H54 (cell line): Measurements from ENCODE around the gene SRD5A3.
"Not testable (repeated sequence)": the region's sequence is repeated elsewhere in the genome, so short reads cannot be mapped to it uniquely, and the experiment has no call there.

Experiments
- DNase-seq: peaks from one replicate; pipeline ENCODE4 v3.0.0; 2011; ENCODE audit warnings: low spot score, mixed read lengths; ENCODE audit not compliant: insufficient read length
- FAIRE-seq: peaks from 3 replicates; lab custom pipeline; 2011; peaks lifted over from hg19 to GRCh38; lab: Jason Lieb, UNC
- POLR2A ChIP-seq: IDR thresholded peaks from 2 replicates; pipeline ENCODE4 v1.6.1; 2011; ENCODE audit warnings: low read depth, mild to moderate bottlenecking, low read length

SRD5A3 gene

DNA sequence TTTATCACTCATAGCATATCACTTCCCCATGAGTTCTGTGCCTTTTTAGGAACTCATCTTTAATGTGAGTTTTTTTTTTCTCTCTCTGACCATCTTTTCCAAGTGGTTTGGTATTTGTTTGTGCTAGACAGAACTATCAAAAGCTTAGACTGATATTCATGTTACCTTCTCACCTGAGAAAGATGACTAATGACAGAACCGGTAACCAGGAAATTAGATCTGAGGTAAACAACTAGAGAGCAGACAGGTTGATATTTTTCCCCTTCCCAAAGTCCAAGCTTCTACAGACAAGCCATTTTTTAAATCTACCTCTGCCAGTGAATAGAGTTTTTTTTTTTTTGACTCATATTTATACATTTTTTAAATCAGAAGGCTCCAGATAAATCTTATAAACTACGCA is 17.0 kb upstream of the SRD5A3 start:
- FAIRE-seq (no peak), DNase-seq (no peak)
- TF ChIP-seq POLR2A, result no peak

- no peak for TF ChIP-seq POLR2A
- DNase-seq (no peak), FAIRE-seq (no peak)
These were observed 15.8 kb upstream of the SRD5A3 start for GRCh38 chr4:55330241-55330640.

DNA sequence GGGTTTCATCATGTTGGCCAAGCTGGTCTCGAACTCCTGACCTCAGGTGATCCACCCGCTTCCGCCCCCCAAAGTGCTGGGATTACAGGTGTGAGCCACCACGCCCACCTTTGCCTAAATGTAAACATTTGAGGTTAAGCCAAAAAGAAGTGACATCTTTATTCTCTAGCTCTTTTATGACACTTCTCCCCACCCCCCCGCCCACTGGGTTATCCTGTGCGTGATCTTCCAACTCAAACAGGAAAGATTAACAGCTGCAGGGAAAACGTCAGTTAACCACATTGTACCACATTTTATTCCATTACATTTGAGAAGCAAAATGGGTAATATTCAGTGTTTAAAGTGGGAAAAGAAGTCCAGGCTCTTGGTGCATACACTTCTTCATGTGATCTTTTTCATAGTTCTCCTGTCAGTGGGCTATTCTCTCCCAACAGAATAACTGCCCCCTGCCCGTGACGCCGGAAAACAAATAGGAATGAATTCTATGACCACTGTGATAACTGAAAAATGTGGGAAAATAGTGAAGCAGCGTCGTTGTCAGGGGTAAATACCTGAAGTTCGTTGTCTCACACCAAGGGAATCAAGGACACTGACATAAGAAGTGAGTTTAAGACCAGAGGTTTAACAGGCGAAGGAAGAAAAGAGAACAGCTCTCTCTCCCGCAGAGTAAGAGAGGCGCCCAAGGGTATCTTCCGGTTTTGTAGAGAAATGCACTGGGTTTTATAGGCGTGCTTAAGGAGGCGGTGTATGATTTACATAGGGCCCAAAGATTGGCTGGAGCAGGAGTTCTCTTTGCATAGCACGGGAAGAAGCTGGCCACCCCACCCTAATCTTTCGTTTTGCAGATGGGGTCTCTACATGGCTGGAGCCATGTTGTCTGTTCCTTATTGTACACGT is 9.7 kb upstream of the SRD5A3 start:
- TF ChIP-seq POLR2A, result no peak
- DNase-seq (no peak), FAIRE-seq (no peak)

DNA sequence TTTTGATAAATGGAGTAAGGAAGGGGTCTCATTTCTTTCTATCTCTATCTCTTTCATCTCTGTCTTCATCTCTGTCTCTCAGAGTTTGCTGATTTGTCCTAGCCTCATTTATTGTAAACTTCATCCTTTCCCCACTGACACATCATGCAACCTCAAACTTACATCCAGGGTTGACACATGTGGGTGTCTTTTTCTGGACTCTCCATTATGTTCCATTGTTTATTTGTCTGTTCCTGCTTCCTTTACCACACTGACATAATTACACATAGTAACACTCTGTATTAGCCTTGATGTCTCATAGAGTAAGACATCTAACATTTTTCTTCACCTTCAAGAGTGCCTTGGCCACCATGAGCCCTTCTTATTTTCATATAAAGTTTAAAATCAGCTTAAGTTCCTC is 8.1 kb upstream of the SRD5A3 start:
- FAIRE-seq (no peak), DNase-seq (no peak)
- no peak for TF ChIP-seq POLR2A

GRCh38 chr4:55338486-55338885 is 7.6 kb upstream of the SRD5A3 start:
- no peak for DNase-seq
- no peak for TF ChIP-seq POLR2A
- no peak for FAIRE-seq

DNA sequence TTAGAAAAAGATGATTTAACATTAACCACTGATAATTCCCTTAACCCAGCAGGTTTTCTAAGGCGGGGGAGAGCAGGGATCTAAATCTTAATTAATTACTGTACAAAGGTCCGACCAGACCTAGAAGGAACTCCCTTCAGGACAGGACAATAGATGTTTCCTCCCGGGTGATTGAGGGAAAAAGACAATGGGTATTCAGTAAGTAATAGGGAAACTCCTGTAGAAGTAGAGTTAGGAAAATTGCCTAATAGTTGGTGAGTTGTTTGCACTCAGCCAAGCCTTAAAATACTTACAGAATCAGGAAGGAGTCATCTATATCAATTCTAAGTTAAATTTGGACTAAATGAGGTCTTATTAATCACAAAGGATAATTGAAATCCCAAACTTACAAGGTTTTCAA is 5.8 kb upstream of the SRD5A3 start:
- TF ChIP-seq POLR2A, result no peak
- FAIRE-seq (no peak), DNase-seq (no peak)

- FAIRE-seq (no peak), DNase-seq (no peak)
- no peak for TF ChIP-seq POLR2A
These were observed 2.2 kb upstream of the SRD5A3 start for GRCh38 chr4:55343887-55344286.

GRCh38 chr4:55345054-55345453 is 988 bp upstream of the SRD5A3 start:
- FAIRE-seq, result no peak
- no peak for DNase-seq
- TF ChIP-seq POLR2A, result no peak

DNA sequence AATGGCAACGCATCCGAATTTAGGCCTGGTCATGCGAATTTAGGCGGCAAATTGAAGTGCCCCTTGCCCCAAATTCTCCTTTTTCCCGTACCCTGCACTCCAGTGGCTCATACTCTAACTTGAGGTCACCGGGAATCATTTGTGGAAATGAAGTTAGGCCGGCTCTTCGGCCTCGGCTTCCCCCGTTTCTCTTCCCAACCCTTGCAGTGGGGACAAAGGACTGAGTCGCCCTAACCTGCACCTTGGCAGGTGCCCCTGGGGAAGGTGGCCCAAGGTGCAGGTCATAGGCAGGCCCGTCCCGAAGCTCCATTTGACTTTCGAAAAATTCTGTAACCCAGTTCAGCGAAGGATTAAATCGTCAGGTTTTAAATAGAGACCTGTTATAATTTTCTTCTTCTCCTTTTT is 811 bp downstream of the SRD5A3 start:
- no peak for DNase-seq
- no peak for FAIRE-seq
- TF ChIP-seq POLR2A, result no peak

DNA sequence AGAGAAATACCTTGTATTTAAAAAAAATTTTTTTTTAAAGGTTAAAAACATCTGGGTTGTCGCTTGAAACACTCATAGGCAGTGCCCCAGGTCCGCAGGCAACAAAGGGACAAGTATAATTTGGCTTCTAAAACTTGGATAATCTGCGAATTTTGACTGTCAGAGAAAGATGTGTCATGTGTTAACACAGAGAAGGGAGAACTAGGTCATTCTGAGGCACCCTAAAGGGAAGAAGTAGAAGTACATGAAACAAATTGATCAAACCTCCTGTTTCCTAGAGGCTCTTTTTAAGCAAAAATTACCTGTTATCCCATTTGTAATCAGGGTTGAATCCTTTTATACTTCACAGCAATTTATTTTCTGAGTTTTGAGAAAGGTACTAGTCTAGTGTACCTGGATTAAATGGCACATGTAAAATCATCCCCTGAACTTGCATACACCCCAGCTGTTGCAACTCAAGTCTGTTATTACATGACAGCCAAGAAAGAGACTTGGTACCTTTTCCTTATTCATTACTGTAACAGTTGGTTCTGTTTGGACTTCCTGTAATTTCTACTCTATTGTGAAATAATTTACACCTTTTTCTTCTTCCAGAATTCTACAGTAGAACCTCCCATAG is 1.7 kb downstream of the SRD5A3 start:
- no peak for TF ChIP-seq POLR2A
- FAIRE-seq, result no peak
- no peak for DNase-seq

- FAIRE-seq, result no peak
- no peak for TF ChIP-seq POLR2A
- no peak for DNase-seq
These were observed 2.4 kb downstream of the SRD5A3 start for GRCh38 chr4:55348466-55348865.

GRCh38 chr4:55350870-55351269 is 4.8 kb downstream of the SRD5A3 start:
- not testable (repeated sequence) for DNase-seq, FAIRE-seq

DNA sequence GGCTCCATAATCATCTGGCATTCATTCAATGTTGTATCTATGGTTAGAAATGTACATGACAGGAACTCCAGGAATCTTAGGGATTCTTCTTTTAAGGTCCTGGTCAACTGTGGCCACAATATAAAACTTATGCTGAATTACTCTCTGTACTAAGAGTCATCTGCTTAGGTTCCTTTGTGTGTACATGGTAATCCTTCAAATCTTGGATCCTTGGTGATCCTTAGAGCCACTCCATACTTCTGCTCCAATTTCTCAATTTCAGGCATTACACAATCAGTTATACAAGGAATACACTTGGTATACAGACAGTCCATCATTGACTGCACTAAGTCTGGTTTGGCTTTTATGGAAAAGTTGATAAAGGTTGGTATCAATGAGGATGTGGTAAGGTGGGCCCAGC is 5.8 kb downstream of the SRD5A3 start:
- no peak for TF ChIP-seq POLR2A
- DNase-seq, result no peak
- FAIRE-seq, result no peak

- TF ChIP-seq POLR2A, result no peak
- FAIRE-seq, result no peak
- DNase-seq, result no peak
These were observed 6.7 kb downstream of the SRD5A3 start for GRCh38 chr4:55352726-55353125.

DNA sequence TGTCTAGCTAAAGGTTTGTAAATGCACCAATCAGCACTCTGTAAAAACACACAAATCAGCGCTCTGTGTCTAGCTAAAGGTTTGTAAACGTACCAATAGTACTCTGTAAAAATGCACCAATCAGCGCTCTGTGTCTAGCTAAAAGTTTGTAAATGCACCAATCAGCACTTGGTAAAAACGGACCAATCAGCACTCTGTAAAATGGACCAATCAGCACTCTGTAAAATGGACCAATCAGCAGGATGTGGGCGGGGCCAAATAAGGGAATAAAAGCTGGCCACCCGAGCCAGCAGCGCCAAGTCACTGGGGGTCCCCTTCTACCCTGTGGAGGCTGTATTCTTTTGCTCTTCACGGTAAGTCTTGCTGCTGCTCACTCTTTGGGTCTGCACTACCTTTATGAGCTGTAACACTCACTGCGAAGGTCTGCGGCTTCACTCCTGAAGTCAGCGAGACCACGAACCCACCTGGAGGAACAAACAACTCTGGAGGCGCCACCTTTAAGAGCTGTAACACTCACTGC is 7.2 kb downstream of the SRD5A3 start:
- not testable (repeated sequence) for DNase-seq, FAIRE-seq
